IMR-90 (cell line): ENCODE results near the gene ULBP1. TPM values are rescaled to one million over a fixed set of nuclear protein-coding genes. Genes with fewer than 3 reads are reported as not detected.
A peak's percentile ranks its signal among the peaks of the same experiment; 100 is the strongest.

Experiments used
- ATAC-seq: fragments of 200-7000 bp; cut with Tn5 transposase; 2 replicates; pipeline ENCODE4 v1.9.1; 2020; ENCODE audit warnings: low read depth, mild to moderate bottlenecking, moderate library complexity
- BruUV-seq: library from RNA; stranded (reverse); fragments of 400-500 nt; replicated peaks from 2 replicates; lab custom pipeline; 2021; lab: Mats Ljungman, UMichigan
- CTCF ChIA-PET: fragments of 300-600 bp; formaldehyde crosslinking; extraction: SDS; loops from one replicate; lab custom pipeline; 2021; ENCODE audit warnings: antibody characterized with exemption; lab: Yijun Ruan, JAX
- POLR2A ChIA-PET: fragments of 300-600 bp; sonication (Branson Sonifier 250); formaldehyde crosslinking; loops from one replicate; lab custom pipeline; 2022; ENCODE audit warnings: antibody characterized with exemption; ENCODE audit not compliant: unreplicated experiment; lab: Charles Lee
- DNase-seq: peaks from one replicate; pipeline ENCODE4 v3.0.0; 2013
- H2AFZ ChIP-seq: replicated peaks from 2 replicates; pipeline ENCODE3; 2013; ENCODE audit warnings: low read length, mild to moderate bottlenecking; ENCODE audit not compliant: poor library complexity
- H2AK5ac ChIP-seq: 2 replicates; pipeline ENCODE4 v1.6.1; 2013; ENCODE audit warnings: low read depth, low read length, inconsistent platforms
- H2AK9ac ChIP-seq: replicated peaks from 2 replicates; pipeline ENCODE3; 2013; ENCODE audit warnings: mild to moderate bottlenecking, low read depth, low read length, moderate library complexity; ENCODE audit not compliant: poor library complexity
- H2BK120ac ChIP-seq: 2 replicates; pipeline ENCODE4 v1.6.1; 2013; ENCODE audit warnings: low read depth, low read length, inconsistent platforms
- H2BK15ac ChIP-seq: 3 replicates; pipeline ENCODE4 v1.6.1; 2013; ENCODE audit warnings: low read depth, low read length, inconsistent platforms
- H2BK20ac ChIP-seq: 2 replicates; pipeline ENCODE4 v1.6.1; 2013; ENCODE audit warnings: low read depth, mild to moderate bottlenecking, inconsistent platforms, low read length, moderate library complexity
- H2BK5ac ChIP-seq: 2 replicates; pipeline ENCODE4 v1.6.1; 2013; ENCODE audit warnings: mild to moderate bottlenecking, low read depth, low read length, inconsistent platforms; ENCODE audit not compliant: poor library complexity, severe bottlenecking
- H3K14ac ChIP-seq: replicated peaks from 2 replicates; pipeline ENCODE4 v1.6.1; 2013; ENCODE audit warnings: low read depth, low read length, inconsistent platforms
- H3K18ac ChIP-seq: 2 replicates; pipeline ENCODE4 v1.6.1; 2013; ENCODE audit warnings: low read depth, low read length, control low read depth
- H3K23ac ChIP-seq: 2 replicates; pipeline ENCODE4 v1.6.1; 2013; ENCODE audit warnings: low read depth, low read length, inconsistent platforms
- H3K27ac ChIP-seq: 2 replicates; pipeline ENCODE4 v1.5.1; 2013; ENCODE audit warnings: mild to moderate bottlenecking, control low read depth, low read length; ENCODE audit not compliant: insufficient read depth
- H3K27me3 ChIP-seq: 2 replicates; pipeline ENCODE4 v1.6.1; 2013; ENCODE audit warnings: low read length; ENCODE audit not compliant: control insufficient read depth, insufficient read depth
- H3K36me3 ChIP-seq: 2 replicates; pipeline ENCODE4 v1.6.1; 2013; ENCODE audit warnings: low read length, mixed read lengths; ENCODE audit not compliant: control insufficient read depth, insufficient read depth
- H3K4ac ChIP-seq: 2 replicates; pipeline ENCODE4 v1.6.1; 2013; ENCODE audit warnings: low read depth, low read length, inconsistent platforms
- H3K4me1 ChIP-seq: 2 replicates; pipeline ENCODE4 v1.6.1; 2013; ENCODE audit warnings: low read length, mixed read lengths; ENCODE audit not compliant: control insufficient read depth, insufficient read depth
- H3K4me2 ChIP-seq: 2 replicates; pipeline ENCODE4 v1.6.1; 2013; ENCODE audit warnings: low read depth, mild to moderate bottlenecking, control low read depth, low read length, moderate library complexity
- H3K4me3 ChIP-seq: 2 replicates; pipeline ENCODE4 v1.5.1; 2013; ENCODE audit warnings: low read depth, mild to moderate bottlenecking, control low read depth, low read length, moderate library complexity; ENCODE audit not compliant: insufficient read depth
- H3K56ac ChIP-seq: 2 replicates; pipeline ENCODE4 v1.6.1; 2013; ENCODE audit warnings: low read length, inconsistent platforms; ENCODE audit not compliant: insufficient read depth; ENCODE audit errors: extremely low read depth
- H3K79me1 ChIP-seq, 2 experiments: 2 replicates each; pipeline ENCODE4 v1.6.1; 2013; ENCODE audit warnings: low read length in 2 of 2, inconsistent platforms in 1 of 2, low read depth in 1 of 2
- H3K9ac ChIP-seq: 2 replicates; pipeline ENCODE4 v1.6.1; 2013; ENCODE audit warnings: low read depth, low read length, control low read depth
- H3K9me1 ChIP-seq: 2 replicates; pipeline ENCODE4 v1.6.1; 2013; ENCODE audit warnings: low read length, inconsistent platforms; ENCODE audit not compliant: insufficient read depth
- H3K9me3 ChIP-seq: 2 replicates; pipeline ENCODE4 v1.6.1; 2013; ENCODE audit warnings: low read length; ENCODE audit not compliant: control insufficient read depth, insufficient read depth
- H4K20me1 ChIP-seq: 2 replicates; pipeline ENCODE4 v1.6.1; 2013; ENCODE audit warnings: low read length, inconsistent platforms; ENCODE audit not compliant: insufficient read depth
- H4K5ac ChIP-seq: 2 replicates; pipeline ENCODE4 v1.6.1; 2013; ENCODE audit warnings: mild to moderate bottlenecking, low read depth, low read length, control low read depth
- H4K8ac ChIP-seq, 2 experiments: 2 replicates each; pipeline ENCODE4 v1.6.1; 2013; ENCODE audit warnings: low read depth in 2 of 2, low read length in 2 of 2, control low read depth in 1 of 2, inconsistent platforms in 1 of 2
- H4K91ac ChIP-seq: 2 replicates; pipeline ENCODE4 v1.6.1; 2013; ENCODE audit warnings: low read depth, low read length, inconsistent platforms; ENCODE audit not compliant: insufficient read depth
- BHLHE40 ChIP-seq: fragments of 150-350 bp; IDR thresholded peaks from 2 replicates; pipeline ENCODE4 v1.6.1; 2016; ENCODE audit warnings: mild to moderate bottlenecking, low read depth, low read length
- CEBPB ChIP-seq: IDR thresholded peaks from 2 replicates; pipeline ENCODE4 v1.6.1; 2012; ENCODE audit warnings: low read depth, low read length, improper control_type of control experiment
- CTCF ChIP-seq: conservative IDR thresholded peaks from 2 replicates; pipeline ENCODE4 v1.5.1; 2012; ENCODE audit warnings: mild to moderate bottlenecking, low read depth, low read length, improper control_type of control experiment
- FOS ChIP-seq: fragments of 150-350 bp; IDR thresholded peaks from 2 replicates; pipeline ENCODE4 v1.6.1; 2016; ENCODE audit warnings: low read depth, low read length
- MAZ ChIP-seq: IDR thresholded peaks from 2 replicates; pipeline ENCODE4 v1.6.1; 2012; ENCODE audit warnings: low read depth, mild to moderate bottlenecking, low read length, improper control_type of control experiment, moderate library complexity, borderline replicate concordance
- NFE2L2 ChIP-seq: fragments of 150-350 bp; IDR thresholded peaks from 2 replicates; pipeline ENCODE4 v1.6.1; 2016; ENCODE audit warnings: low read depth, mild to moderate bottlenecking, low read length
- RAD21 ChIP-seq: IDR thresholded peaks from 2 replicates; pipeline ENCODE4 v1.6.1; 2012; ENCODE audit warnings: low read length, improper control_type of control experiment
- RFX5 ChIP-seq: IDR thresholded peaks from 2 replicates; pipeline ENCODE4 v1.8.0; 2012; ENCODE audit warnings: low read depth, mild to moderate bottlenecking, low read length, moderate library complexity
- SMC3 ChIP-seq: fragments of 150-350 bp; IDR thresholded peaks from 2 replicates; pipeline ENCODE4 v1.6.1; 2016; ENCODE audit warnings: low read depth, mild to moderate bottlenecking, antibody characterized with exemption, low read length, moderate library complexity
- WGBS, 2 experiments: methylation state at CpG; one replicate each; pipeline versions ENCODE4 v1.1.5 to v1.1.7; 2013; ENCODE audit warnings: missing lambda C conversion rate in 2 of 2; ENCODE audit not compliant: insufficient read length in 1 of 2; ENCODE audit errors: extremely low coverage in 2 of 2; 5-methylcytosine and 5-hydroxymethylcytosine counted together
- dilution Hi-C: fragments of 300-500 bp; cut with HindIII; formaldehyde crosslinking; loops from one replicate; pipeline ENCODE4 v1.14.3; 2018; ENCODE audit warnings: low sequenced_read_pairs; ENCODE audit not compliant: unreplicated experiment
- in situ Hi-C: fragments of 300-500 bp; cut with MboI; formaldehyde crosslinking; loops from 3 replicates; pipeline ENCODE4 v1.14.3; 2019; ENCODE audit warnings: low sequenced_read_pairs, inconsistent platforms, mixed read lengths
- intact Hi-C: fragments of 100-400 bp; cut with micrococcal nuclease; formaldehyde crosslinking; loops from 2 replicates; pipeline ENCODE4 v1.10.0; 2022
- polyA plus RNA-seq, 3 experiments: library from polyadenylated mRNA; depleted of rRNA; stranded (reverse); fragments of >200 nt; gene quantifications; 2 replicates each; pipeline ENCODE4 v1.2.3, GENCODE V29; 2012; ENCODE audit warnings: low replicate concordance in 1 of 3
- total RNA-seq: library from RNA; depleted of rRNA; stranded (reverse); fragments of >200 nt; gene quantifications from 2 replicates; pipeline ENCODE4 v1.2.3, GENCODE V29; 2012

The ULBP1 gene
- total and polyA plus RNA-seq, 2 of the 4 experiments (the other 2 are of a cell fraction): 0.18 to 0.87 TPM

DNA sequence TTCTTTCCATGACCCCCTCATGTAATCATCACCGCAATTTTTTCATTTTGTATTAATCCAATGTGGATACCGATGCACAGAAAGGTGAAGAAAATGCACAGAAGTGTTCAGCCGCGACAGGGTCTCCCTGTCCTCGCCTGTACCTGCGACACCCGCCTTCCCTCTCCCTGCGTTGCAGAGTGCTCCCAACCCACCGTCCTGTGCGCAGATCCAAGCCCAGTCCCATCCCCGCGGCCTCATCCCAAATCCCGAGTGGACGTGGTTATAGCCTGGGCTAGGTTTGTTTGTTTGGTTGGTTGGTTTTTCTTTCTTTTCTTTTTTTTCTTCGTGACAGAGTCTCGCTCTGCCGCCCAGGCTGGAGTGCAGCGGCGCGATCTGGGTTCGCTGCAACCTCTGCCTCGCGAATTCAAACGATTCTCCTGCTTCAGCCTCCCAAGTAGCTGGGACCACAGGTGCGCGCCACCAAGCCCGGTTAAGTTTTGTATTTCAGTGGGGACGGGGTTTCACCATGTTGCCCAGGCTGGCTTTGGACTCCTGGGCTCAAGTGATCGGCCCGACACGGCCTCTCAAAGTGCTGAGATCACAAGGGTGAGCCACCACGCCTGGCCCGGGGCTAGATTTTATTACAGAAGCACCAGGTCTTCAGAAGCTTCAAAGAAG is 40.3 kb upstream of the ULBP1 start:
- no peak for DNase-seq
- ATAC-seq: no peak; the same call in 1 of the 2 replicates

More for the DNA sequence above, 40.3 kb upstream of the ULBP1 start:
- H3K79me1 ChIP-seq: no peaks in the 10 kb centered on the region; a peak in 1 of 4 replicates
- no peak overlapping the region for H2BK5ac ChIP-seq
- no peak overlapping the region for H4K5ac ChIP-seq
- H3K27me3 ChIP-seq: no peaks in the 10 kb centered on the region; the same call in 1 of the 2 replicates
- no peak overlapping the region for H3K18ac ChIP-seq
- WGBS, 2 experiments: no CpG with 5 or more reads among the region's 33 CpGs
- H3K9me3 ChIP-seq: no peaks in the 10 kb centered on the region
- dilution Hi-C loops: no loop called here
- H3K27ac ChIP-seq: no peak overlapping the region
- 0 out of 2 replicates have a peak overlapping the region, but pooled peaks have one; percentile 10 for H3K9ac ChIP-seq
- no peak overlapping the region for H4K8ac ChIP-seq
- no TSS peak for BruUV-seq
- H3K4ac ChIP-seq: no peak overlapping the region
- no peak overlapping the region for H3K56ac ChIP-seq
- no peak overlapping the region for H3K14ac ChIP-seq
- H3K4me3 ChIP-seq: peak overlapping the region; percentile 59
- H3K36me3 ChIP-seq: no peaks in the 10 kb centered on the region
- H2AFZ ChIP-seq: peak overlapping the region; percentile 98
- intact Hi-C loops: loop anchor here (1.0 kb wide), 1 partner anchor 200 kb away; no protein-coding TSS in a partner anchor
- in situ Hi-C loops: loop anchor here (5.0 to 10.0 kb wide), 4 partner anchors 56 to 379 kb away; partner anchors contain the start of gene PPIL4
- H3K23ac ChIP-seq: no peak overlapping the region
- H3K4me2 ChIP-seq: peak overlapping the region; percentile 82
- POLR2A ChIA-PET: no interaction called here
- H3K9me1 ChIP-seq: no peaks in the 10 kb centered on the region
- no peak overlapping the region for H2AK5ac ChIP-seq
- H2BK20ac ChIP-seq: no peak overlapping the region
- no peak for TF ChIP-seq FOS
- no peak for TF ChIP-seq CTCF
- no peak for TF ChIP-seq SMC3
- no peak; the same call in 1 of the 2 replicates for TF ChIP-seq RAD21
- TF ChIP-seq CEBPB: no peak
- TF ChIP-seq BHLHE40: no peak
- no peak for TF ChIP-seq RFX5
- no peak for TF ChIP-seq NFE2L2
- TF ChIP-seq MAZ: no peak
- H4K91ac ChIP-seq: no peak overlapping the region
- peak overlapping the region; percentile 1 for H2AK9ac ChIP-seq
- CTCF ChIA-PET: no interaction called here
- peaks cover 2% of the 10 kb centered on the region; the same call in 1 of the 2 replicates for H3K4me1 ChIP-seq
- H2BK15ac ChIP-seq: no peak overlapping the region
- no peaks in the 10 kb centered on the region for H4K20me1 ChIP-seq
- no peak overlapping the region for H2BK120ac ChIP-seq
